ENCODE data around the gene MARCOL. TPM values are rescaled to one million over a fixed set of nuclear protein-coding genes. Genes with fewer than 3 reads are reported as not detected.
"Not testable (repeated sequence)": the region's sequence is repeated elsewhere in the genome, so short reads cannot be mapped to it uniquely, and the experiment has no call there.

Gene MARCOL
- total RNA-seq, 4 donors from 2014 or later = not detected

- no peaks in the 10 kb centered on the region for H3K27me3 ChIP-seq
- no peak for DNase-seq
- peaks cover 0 to 27% (median 8%) of the 10 kb centered on the region in 3 donors for H3K9me3 ChIP-seq
- no peaks in the 10 kb centered on the region for H3K4me1 ChIP-seq
- TF ChIP-seq CTCF (IDR thresholded peaks at IDR 0.05) (no peak), POLR2A (IDR thresholded peaks at IDR 0.05) (no peak)
- intact Hi-C loops (cut with DNase I) = no loop called here
- H3K4me3 ChIP-seq = no peak overlapping the region
- H3K36me3 ChIP-seq = no peaks in the 10 kb centered on the region
- H3K27ac ChIP-seq = no peak overlapping the region
Observed at GRCh38 chr5:148261221-148261620, 22.9 kb downstream of the MARCOL start.

- TF ChIP-seq CTCF (IDR thresholded peaks at IDR 0.05) (no peak), POLR2A (IDR thresholded peaks at IDR 0.05) (no peak)
- Histone ChIP-seq H3K4me1 (no peaks in the 10 kb centered on the region), H3K27ac (no peak overlapping the region), H3K36me3 (no peaks in the 10 kb centered on the region), H3K9me3 (peaks cover 0 to 3% (median 0%) of the 10 kb centered on the region in 3 donors), H3K4me3 (no peak overlapping the region), H3K27me3 (no peaks in the 10 kb centered on the region)
- intact Hi-C loops (cut with DNase I) = no loop called here
- WGBS, 2 donors = 60 to 70% methylated on average over 3 of the region's 3 CpGs
- no peak for DNase-seq
Observed at GRCh38 chr5:148267962-148268361, 29.6 kb downstream of the MARCOL start.

GRCh38 chr5:148268566-148268965 is 30.2 kb downstream of the MARCOL start, which contains the start of gene SPINK13:
Gene SPINK13, plus strand, starts transcription at chr5:148268794. Its CDS starts 1,279 bp downstream, at chr5:148270073.
- no peaks in the 10 kb centered on the region for H3K27me3 ChIP-seq
- intact Hi-C loops (cut with DNase I) = no loop called here
- H3K9me3 ChIP-seq = peaks cover 0 to 3% (median 0%) of the 10 kb centered on the region in 3 donors
- no peaks in the 10 kb centered on the region for H3K4me1 ChIP-seq
- TF ChIP-seq POLR2A (IDR thresholded peaks at IDR 0.05) (no peak), CTCF (IDR thresholded peaks at IDR 0.05) (no peak)
- 60 to 61% methylated on average over 4 of the region's 4 CpGs for WGBS, 2 donors
- H3K36me3 ChIP-seq = no peaks in the 10 kb centered on the region
- H3K27ac ChIP-seq = no peak within 1 kb of the TSS
- no peak within 1 kb of the TSS for H3K4me3 ChIP-seq
- DNase-seq = no peak

GRCh38 chr5:148275129-148275528 is 36.8 kb downstream of the MARCOL start:
- intact Hi-C loops (cut with DNase I); H3K4me3 ChIP-seq; H3K36me3 ChIP-seq; DNase-seq; H3K9me3 ChIP-seq; H3K27ac ChIP-seq; H3K27me3 ChIP-seq; H3K4me1 ChIP-seq: not testable (repeated sequence)
- 91 to 95% methylated on average over 2 of the region's 2 CpGs for WGBS, 2 donors

GRCh38 chr5:148280893-148281292 is 42.6 kb downstream of the MARCOL start:
- H3K4me3 ChIP-seq; intact Hi-C loops (cut with DNase I); H3K4me1 ChIP-seq; H3K9me3 ChIP-seq; DNase-seq; H3K36me3 ChIP-seq; H3K27ac ChIP-seq: not testable (repeated sequence)
- peaks cover 0 to 14% (median 0%) of the 10 kb centered on the region in 4 donors for H3K27me3 ChIP-seq
- 36% methylated on average over 5 of the region's 5 CpGs; no CpG with 5 or more reads in 1 of the 2 donors for WGBS, 2 donors

- H3K36me3 ChIP-seq; H3K4me1 ChIP-seq; intact Hi-C loops (cut with DNase I); H3K4me3 ChIP-seq; H3K9me3 ChIP-seq; DNase-seq; H3K27ac ChIP-seq: not testable (repeated sequence)
- peaks cover 0 to 14% (median 0%) of the 10 kb centered on the region in 4 donors for H3K27me3 ChIP-seq
- 76 to 100% methylated on average over 2 to 3 of the region's 4 CpGs for WGBS, 2 donors
Observed at GRCh38 chr5:148281336-148281735, 43.0 kb downstream of the MARCOL start.

Data from esophagus squamous epithelium (tissue), 5 donors.